ENCODE results near the gene OR4F6. TPM values are rescaled to one million over a fixed set of nuclear protein-coding genes. Genes with fewer than 3 reads are reported as not detected.
"Not testable (repeated sequence)": the region's sequence is repeated elsewhere in the genome, so short reads cannot be mapped to it uniquely, and the experiment has no call there.

OR4F6 gene
- total RNA-seq, 2 donors from 2014 or later = not detected

GRCh38 chr15:101784644-101785043, 18.7 kb upstream of the OR4F6 start:
- H3K27me3 ChIP-seq (replicated peaks; ENCODE audit: insufficient read depth) = no peaks in the 10 kb centered on the region
- H3K9me3 ChIP-seq = no peaks in the 10 kb centered on the region
- no peak overlapping the region for H3K4me3 ChIP-seq
- WGBS = 82% methylated on average over 2 of the region's 2 CpGs
- no peak overlapping the region for H3K27ac ChIP-seq
- intact Hi-C loops (cut with DNase I) = no loop called here
- H3K4me1 ChIP-seq (replicated peaks) = no peaks in the 10 kb centered on the region
- TF ChIP-seq POLR2A (IDR thresholded peaks at IDR 0.05) = no peak
- TF ChIP-seq POLR2AphosphoS5 (IDR thresholded peaks at IDR 0.05) = no peak
- no peak for TF ChIP-seq CTCF (IDR thresholded peaks at IDR 0.05)
- no peaks in the 10 kb centered on the region for H3K36me3 ChIP-seq
- no peak for DNase-seq (ENCODE audit: low spot score)

GRCh38 chr15:101786422-101786821, 16.9 kb upstream of the OR4F6 start:
- 78% methylated on average over 2 of the region's 2 CpGs for WGBS
- intact Hi-C loops (cut with DNase I) = not testable (repeated sequence)

GRCh38 chr15:101788001-101788400, 15.3 kb upstream of the OR4F6 start:
- H3K4me1 ChIP-seq (replicated peaks); H3K27me3 ChIP-seq (replicated peaks; ENCODE audit: insufficient read depth); intact Hi-C loops (cut with DNase I); H3K36me3 ChIP-seq; DNase-seq (ENCODE audit: low spot score); H3K9me3 ChIP-seq; H3K27ac ChIP-seq; H3K4me3 ChIP-seq: not testable (repeated sequence)
- 92% methylated on average over 2 of the region's 2 CpGs for whole genome bisulfite sequencing

More at GRCh38 chr15:101786422-101786821, 16.9 kb upstream of the OR4F6 start:
- not testable (repeated sequence) for H3K4me3 ChIP-seq; H3K27me3 ChIP-seq (replicated peaks; ENCODE audit: insufficient read depth); H3K27ac ChIP-seq; DNase-seq (ENCODE audit: low spot score); H3K9me3 ChIP-seq; H3K4me1 ChIP-seq (replicated peaks); H3K36me3 ChIP-seq

GRCh38 chr15:101788503-101789269, 14.6 kb upstream of the OR4F6 start:
- H3K9me3 ChIP-seq; H3K36me3 ChIP-seq; H3K4me3 ChIP-seq; H3K27ac ChIP-seq; H3K27me3 ChIP-seq (replicated peaks; ENCODE audit: insufficient read depth); H3K4me1 ChIP-seq (replicated peaks); intact Hi-C loops (cut with DNase I); DNase-seq (ENCODE audit: low spot score): not testable (repeated sequence)
- WGBS = 48% methylated on average over 5 of the region's 5 CpGs

GRCh38 chr15:101790748-101791147, 12.6 kb upstream of the OR4F6 start:
- H3K4me1 ChIP-seq (replicated peaks); intact Hi-C loops (cut with DNase I); H3K27ac ChIP-seq; H3K9me3 ChIP-seq; H3K4me3 ChIP-seq; H3K27me3 ChIP-seq (replicated peaks; ENCODE audit: insufficient read depth); DNase-seq (ENCODE audit: low spot score); H3K36me3 ChIP-seq: not testable (repeated sequence)
- 32% methylated on average over 2 of the region's 4 CpGs for WGBS

GRCh38 chr15:101793981-101794380, 9.3 kb upstream of the OR4F6 start:
- intact Hi-C loops (cut with DNase I) = not testable (repeated sequence)

GRCh38 chr15:101795455-101795854, 7.9 kb upstream of the OR4F6 start:
- DNase-seq (ENCODE audit: low spot score) = no peak
- Histone ChIP-seq H3K27me3 (replicated peaks; ENCODE audit: insufficient read depth) (no peaks in the 10 kb centered on the region), H3K9me3 (no peaks in the 10 kb centered on the region), H3K4me3 (no peak overlapping the region), H3K4me1 (replicated peaks) (no peaks in the 10 kb centered on the region), H3K36me3 (no peaks in the 10 kb centered on the region), H3K27ac (no peak overlapping the region)
- no peak for TF ChIP-seq CTCF (IDR thresholded peaks at IDR 0.05)
- TF ChIP-seq POLR2AphosphoS5 (IDR thresholded peaks at IDR 0.05) = no peak
- TF ChIP-seq POLR2A (IDR thresholded peaks at IDR 0.05) = no peak
- 87% methylated on average over 1 of the region's 1 CpG for WGBS
- intact Hi-C loops (cut with DNase I) = no loop called here

More at GRCh38 chr15:101793981-101794380, 9.3 kb upstream of the OR4F6 start:
- not testable (repeated sequence) for H3K27me3 ChIP-seq (replicated peaks; ENCODE audit: insufficient read depth); H3K9me3 ChIP-seq; H3K36me3 ChIP-seq; DNase-seq (ENCODE audit: low spot score); H3K4me3 ChIP-seq; H3K27ac ChIP-seq; H3K4me1 ChIP-seq (replicated peaks)
- 60% methylated on average over 7 of the region's 7 CpGs for WGBS

All from prostate gland (tissue), 2 donors.